Measurements from ENCODE around the gene SLC34A1. TPM values are rescaled to one million over a fixed set of nuclear protein-coding genes. Genes with fewer than 3 reads are reported as not detected.

The SLC34A1 gene
- total and polyA plus RNA-seq, 2 of the 13 experiments (the other 11 are each of a cell fraction or from before 2014, with no cell fraction given): 0.03 to 0.20 TPM

- TF ChIP-seq ZNF513 (CRISPR knock-in tag; conservative IDR thresholded peaks at IDR 0.05): no peak
- TF ChIP-seq SP1 (IDR thresholded peaks at IDR 0.05): no peak
- peak; percentile 59; the same call in 1 of the 2 replicates for TF ChIP-seq SP1 (CRISPR knock-in tag; IDR thresholded peaks at IDR 0.05)
- TF ChIP-seq ZNF12 (CRISPR knock-in tag; IDR thresholded peaks at IDR 0.05): 0 out of 2 replicates have a peak, but pooled peaks have one; percentile 27
- peak; percentile 50 for TF ChIP-seq SALL1 (CRISPR knock-in tag; IDR thresholded peaks at IDR 0.05)
- peak; percentile 97 for TF ChIP-seq ZMYM2 (CRISPR knock-in tag; IDR thresholded peaks at IDR 0.05)
- peak; percentile 44; the same call in 1 of the 2 replicates for TF ChIP-seq MXD1 (CRISPR knock-in tag; IDR thresholded peaks at IDR 0.05)
- TF ChIP-seq ISL2 (CRISPR knock-in tag; IDR thresholded peaks at IDR 0.05): 0 out of 2 replicates have a peak, but pooled peaks have one; percentile 25
- peak; percentile 15; the same call in 1 of the 2 replicates for TF ChIP-seq TOPORS (CRISPR knock-in tag; IDR thresholded peaks at IDR 0.05)
- peak; percentile 91 for TF ChIP-seq NFYB (CRISPR knock-in tag; IDR thresholded peaks at IDR 0.05)
- no peak for TF ChIP-seq ZNF780A (CRISPR knock-in tag; IDR thresholded peaks at IDR 0.05)
- peak; percentile 66 for TF ChIP-seq POLR2AphosphoS5 (IDR thresholded peaks at IDR 0.05; ENCODE audit: low read depth, low read length)
- peak; percentile 70 for TF ChIP-seq HNRNPLL (IDR thresholded peaks at IDR 0.05; ENCODE audit: low read depth, low read length, poor library complexity, severe bottlenecking)
- TF ChIP-seq MAFK (conservative IDR thresholded peaks at IDR 0.05 in 1 of 2, IDR thresholded peaks at IDR 0.05 in 1 of 2; ENCODE audit: low read length in 2 of 2): no peak
- TF ChIP-seq CENPT (CRISPR knock-in tag; IDR thresholded peaks at IDR 0.05; ENCODE audit: low read depth): no peak
- 0 out of 2 replicates have a peak, but pooled peaks have one; percentile 54 for TF ChIP-seq SPEN (CRISPR knock-in tag; IDR thresholded peaks at IDR 0.05; ENCODE audit: low read depth)
- peak; percentile 40; the same call in 1 of the 2 replicates for TF ChIP-seq KLF15 (CRISPR knock-in tag; IDR thresholded peaks at IDR 0.05; ENCODE audit: borderline replicate concordance)
- 0 out of 2 replicates have a peak, but pooled peaks have one; percentile 37 for TF ChIP-seq ZFP1 (CRISPR knock-in tag; IDR thresholded peaks at IDR 0.05)
- peak; percentile 77 for TF ChIP-seq TFAP4 (IDR thresholded peaks at IDR 0.05; ENCODE audit: borderline replicate concordance, low read depth)
- peak; percentile 53 for TF ChIP-seq ZMYM4 (CRISPR knock-in tag; IDR thresholded peaks at IDR 0.05)
- peak; percentile 98 for TF ChIP-seq KDM1A (CRISPR knock-in tag; IDR thresholded peaks at IDR 0.05)
- TF ChIP-seq ADNP (CRISPR knock-in tag; IDR thresholded peaks at IDR 0.05): peak; percentile 83; the same call in 1 of the 2 replicates
- peak; percentile 76 for TF ChIP-seq RFXAP (CRISPR knock-in tag; IDR thresholded peaks at IDR 0.05; ENCODE audit: borderline replicate concordance)
- TF ChIP-seq ZNF503 (CRISPR knock-in tag; IDR thresholded peaks at IDR 0.05): 0 out of 2 replicates have a peak, but pooled peaks have one; percentile 56
- TF ChIP-seq ZFX (CRISPR knock-in tag; IDR thresholded peaks at IDR 0.05; ENCODE audit: low read depth): peak; percentile 89
- no peak for TF ChIP-seq ONECUT2 (CRISPR knock-in tag; IDR thresholded peaks at IDR 0.05)
- peak; percentile 41; the same call in 1 of the 2 replicates for TF ChIP-seq ARHGAP35 (CRISPR knock-in tag; IDR thresholded peaks at IDR 0.05; ENCODE audit: borderline replicate concordance)
These were observed 41.7 kb downstream of the SLC34A1 start (continued) for GRCh38 chr5:177425801-177426565.
